ENCODE data around the gene TECR. TPM values are rescaled to one million over a fixed set of nuclear protein-coding genes. Genes with fewer than 3 reads are reported as not detected.
A peak's percentile ranks its signal among the peaks of the same experiment; 100 is the strongest.

Gene TECR, protein sequence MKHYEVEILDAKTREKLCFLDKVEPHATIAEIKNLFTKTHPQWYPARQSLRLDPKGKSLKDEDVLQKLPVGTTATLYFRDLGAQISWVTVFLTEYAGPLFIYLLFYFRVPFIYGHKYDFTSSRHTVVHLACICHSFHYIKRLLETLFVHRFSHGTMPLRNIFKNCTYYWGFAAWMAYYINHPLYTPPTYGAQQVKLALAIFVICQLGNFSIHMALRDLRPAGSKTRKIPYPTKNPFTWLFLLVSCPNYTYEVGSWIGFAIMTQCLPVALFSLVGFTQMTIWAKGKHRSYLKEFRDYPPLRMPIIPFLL
- 59.6 and 70.2 TPM in 2 replicates for polyA plus RNA-seq (2011; rRNA removed)
- 113 and 191 TPM in 2 replicates for polyA minus RNA-seq (2011; rRNA and poly(A)+ RNA removed)

DNA sequence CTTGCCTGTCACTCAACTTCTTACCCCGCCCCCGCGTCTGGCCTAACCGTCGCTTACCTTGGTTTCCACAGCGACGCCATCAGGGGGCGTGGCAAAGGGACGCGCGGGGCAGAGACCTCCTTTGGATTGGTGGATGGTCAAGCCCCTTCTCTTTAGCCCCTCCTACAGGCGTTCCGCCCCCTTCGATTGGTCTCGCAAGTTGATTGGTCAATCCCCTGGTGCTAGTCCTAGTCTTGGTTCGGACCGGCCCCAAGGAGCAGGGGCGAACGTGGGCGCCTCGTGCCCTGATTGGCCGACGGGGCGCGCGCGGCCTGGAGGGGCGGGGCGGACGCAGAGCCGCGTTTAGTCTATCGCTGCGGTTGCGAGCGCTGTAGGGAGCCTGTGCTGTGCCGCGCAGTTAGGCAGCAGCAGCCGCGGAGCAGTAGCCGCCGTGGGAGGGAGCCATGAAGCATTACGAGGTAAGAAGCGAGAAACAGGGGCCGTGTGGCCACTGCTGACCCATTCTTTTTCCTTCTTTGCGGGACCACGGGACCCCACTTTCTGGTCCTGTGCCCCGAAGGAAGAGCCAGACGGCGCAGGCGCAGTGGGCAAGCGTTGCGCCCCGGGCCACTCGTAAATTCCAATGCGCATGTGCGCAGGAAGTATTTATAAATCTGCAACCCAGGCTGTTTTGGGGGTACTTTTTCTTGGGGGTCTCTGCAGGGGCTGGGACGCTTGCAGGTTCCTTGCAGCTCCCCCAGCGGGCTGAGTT, at the start of gene TECR:
TECR (plus strand) TSS at position 341 of the 751 bp plus-strand sequence; CDS start at position 444, 103 bp downstream.
- Histone ChIP-seq H3K27me3 (ENCODE audit: control insufficient read depth, insufficient read depth, low read length) (no peaks in the 10 kb centered on the region), H3K9me3 (ENCODE audit: control insufficient read depth, insufficient read depth, low read length) (no peaks in the 10 kb centered on the region), H3K27ac (ENCODE audit: low read depth, low read length) (peak within 1 kb of the TSS; percentile 78), H3K4me3 (ENCODE audit: low read depth, low read length) (peak within 1 kb of the TSS; percentile 97)
- DNase-seq (ENCODE audit: low read depth, low spot score): peak; percentile 100
- ChIA-PET CTCF (no interaction called here), POLR2A (no interaction called here)
- TF ChIP-seq, protein P1, sequence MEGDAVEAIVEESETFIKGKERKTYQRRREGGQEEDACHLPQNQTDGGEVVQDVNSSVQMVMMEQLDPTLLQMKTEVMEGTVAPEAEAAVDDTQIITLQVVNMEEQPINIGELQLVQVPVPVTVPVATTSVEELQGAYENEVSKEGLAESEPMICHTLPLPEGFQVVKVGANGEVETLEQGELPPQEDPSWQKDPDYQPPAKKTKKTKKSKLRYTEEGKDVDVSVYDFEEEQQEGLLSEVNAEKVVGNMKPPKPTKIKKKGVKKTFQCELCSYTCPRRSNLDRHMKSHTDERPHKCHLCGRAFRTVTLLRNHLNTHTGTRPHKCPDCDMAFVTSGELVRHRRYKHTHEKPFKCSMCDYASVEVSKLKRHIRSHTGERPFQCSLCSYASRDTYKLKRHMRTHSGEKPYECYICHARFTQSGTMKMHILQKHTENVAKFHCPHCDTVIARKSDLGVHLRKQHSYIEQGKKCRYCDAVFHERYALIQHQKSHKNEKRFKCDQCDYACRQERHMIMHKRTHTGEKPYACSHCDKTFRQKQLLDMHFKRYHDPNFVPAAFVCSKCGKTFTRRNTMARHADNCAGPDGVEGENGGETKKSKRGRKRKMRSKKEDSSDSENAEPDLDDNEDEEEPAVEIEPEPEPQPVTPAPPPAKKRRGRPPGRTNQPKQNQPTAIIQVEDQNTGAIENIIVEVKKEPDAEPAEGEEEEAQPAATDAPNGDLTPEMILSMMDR (IDR thresholded peaks at IDR 0.05; ENCODE audit: low read depth, low read length): no peak

DNA sequence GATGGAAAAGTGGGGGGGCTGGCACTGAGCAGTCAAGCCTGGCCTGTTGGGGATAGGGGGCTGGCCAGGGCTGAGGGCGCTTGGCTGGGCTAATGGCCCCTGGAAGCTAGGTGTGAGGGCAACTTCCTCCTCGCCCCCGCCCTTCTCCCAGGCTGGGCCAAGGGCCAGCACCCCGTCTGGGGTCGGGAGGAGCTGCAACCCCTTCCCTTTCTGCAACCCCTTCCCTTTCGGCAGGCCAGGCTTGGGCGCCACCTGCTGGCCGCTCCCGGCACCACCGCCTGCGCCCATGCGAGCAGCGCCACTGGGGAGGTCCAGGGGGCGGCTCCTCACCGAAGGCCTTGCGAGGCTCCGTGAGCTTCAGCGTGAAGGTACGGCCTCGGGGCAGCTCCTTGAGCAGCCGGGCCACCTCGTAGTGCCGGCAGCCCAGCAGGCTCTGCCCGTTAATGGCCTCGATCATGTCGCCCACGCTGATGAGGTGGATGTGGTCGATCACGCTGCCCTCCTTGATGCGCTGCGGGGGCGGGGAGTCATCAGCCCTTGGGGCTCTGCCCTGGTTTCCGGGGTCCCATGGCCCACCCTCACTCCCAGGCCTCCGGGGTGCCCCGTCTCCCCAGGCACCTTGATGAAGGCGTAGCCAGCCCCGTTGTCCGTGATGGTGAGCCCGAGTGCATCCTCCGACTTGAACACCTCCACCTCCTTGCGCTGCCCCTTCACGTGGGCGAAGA, 49.3 kb upstream of the TECR start:
- CTCF ChIA-PET: interaction anchor here (0.6 to 3.7 kb wide), 22 partner anchors 8 to 618 kb away, joined by 3 to 32 read pairs (median 5); partner anchors contain the start of genes ASF1B, DDX39A, GIPC1 and PKN1
- POLR2A ChIA-PET: interaction anchor here (0.5 to 1.3 kb wide), 4 partner anchors 15 to 38 kb away, joined by 3 to 4 read pairs (median 4); partner anchors contain the start of genes DNAJB1 and GIPC1
- Histone ChIP-seq H3K4me3 (ENCODE audit: low read depth, low read length) (no peak overlapping the region), H3K9me3 (ENCODE audit: control insufficient read depth, insufficient read depth, low read length) (no peaks in the 10 kb centered on the region; the same call in 1 of the 2 replicates), H3K27me3 (ENCODE audit: control insufficient read depth, insufficient read depth, low read length) (no peaks in the 10 kb centered on the region), H3K27ac (ENCODE audit: low read depth, low read length) (peak overlapping the region; percentile 61)
- no peak for DNase-seq (ENCODE audit: low read depth, low spot score)
- TF ChIP-seq, protein P1 (IDR thresholded peaks at IDR 0.05; ENCODE audit: low read depth, low read length): peak; percentile 82

DNA sequence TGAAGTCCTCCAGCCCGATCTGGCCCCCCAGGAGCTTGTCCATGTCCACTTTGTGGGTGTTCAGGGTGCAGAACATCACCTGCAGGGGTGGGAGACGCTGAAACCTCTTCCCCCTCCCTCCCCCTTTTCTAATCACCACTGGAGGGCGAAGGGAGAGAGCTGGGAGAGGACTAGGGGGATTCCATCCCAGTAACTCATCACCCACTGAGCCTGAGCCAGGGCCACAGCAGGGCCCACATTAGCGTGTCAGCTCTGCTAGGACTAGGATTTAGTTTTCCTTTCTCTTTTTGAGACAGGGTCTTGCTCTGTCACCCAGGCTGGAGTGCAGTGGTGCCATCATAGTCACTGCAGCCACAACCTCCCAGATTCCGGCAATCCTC, 48.7 kb upstream of the TECR start:
- Histone ChIP-seq H3K9me3 (ENCODE audit: control insufficient read depth, insufficient read depth, low read length) (no peaks in the 10 kb centered on the region; the same call in 1 of the 2 replicates), H3K27ac (ENCODE audit: low read depth, low read length) (peak overlapping the region; percentile 61), H3K4me3 (ENCODE audit: low read depth, low read length) (no peak overlapping the region), H3K27me3 (ENCODE audit: control insufficient read depth, insufficient read depth, low read length) (no peaks in the 10 kb centered on the region)
- TF ChIP-seq, protein P1 (IDR thresholded peaks at IDR 0.05; ENCODE audit: low read depth, low read length): peak; percentile 28; the same call in 1 of the 2 replicates
- ChIA-PET CTCF (interaction anchor here (0.6 to 3.7 kb wide), 21 partner anchors 8 to 618 kb away, joined by 3 to 32 read pairs (median 6); partner anchors contain the start of genes ASF1B, GIPC1 and PKN1), POLR2A (interaction anchor here (0.5 to 1.3 kb wide), 4 partner anchors 14 to 38 kb away, joined by 3 to 4 read pairs (median 4); partner anchors contain the start of genes DNAJB1 and GIPC1)
- DNase-seq (ENCODE audit: low read depth, low spot score): peak; percentile 29

DNA sequence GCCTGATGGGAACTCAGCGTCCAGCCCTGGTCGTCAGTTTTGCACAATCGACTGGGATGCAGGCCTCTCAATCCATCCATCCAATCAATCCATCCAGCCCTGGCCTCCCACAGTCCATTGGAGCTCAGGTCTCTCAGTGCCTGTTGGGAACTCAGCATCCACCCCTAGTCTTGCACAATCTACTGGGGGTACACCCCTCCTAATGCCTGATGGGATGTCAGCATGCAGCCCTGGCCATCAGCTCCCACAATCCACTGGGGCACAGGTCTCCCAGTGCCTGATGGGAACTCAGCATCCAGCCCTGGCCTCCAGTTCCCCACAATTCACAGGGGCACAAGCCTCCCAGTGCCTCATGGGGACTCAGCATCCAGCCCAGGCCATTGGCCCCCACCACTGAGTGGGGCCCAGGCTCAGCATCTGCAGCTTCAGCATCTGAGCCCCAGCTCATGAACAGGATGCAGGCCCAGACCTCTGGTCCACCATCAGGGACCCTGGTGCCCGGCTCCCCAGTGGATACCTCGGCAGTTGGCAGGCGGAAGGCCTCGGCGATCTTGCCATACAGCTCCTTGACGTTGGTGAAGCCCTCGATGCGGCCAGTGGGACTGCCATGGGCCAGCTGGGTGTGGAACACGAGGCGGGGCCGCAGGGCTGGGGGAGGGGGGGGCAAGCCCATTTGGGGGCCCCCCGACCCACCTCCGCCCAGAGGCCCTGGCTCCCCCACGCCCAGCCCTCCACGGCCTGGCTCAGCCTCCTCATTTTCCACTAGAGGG, 47.0 kb upstream of the TECR start:
- DNase-seq (ENCODE audit: low read depth, low spot score): no peak
- TF ChIP-seq, protein P1 (IDR thresholded peaks at IDR 0.05; ENCODE audit: low read depth, low read length): no peak
- ChIA-PET POLR2A (no interaction called here), CTCF (interaction anchor here (3.7 kb wide), 1 partner anchor 10 kb away, joined by 22 read pairs; no protein-coding TSS in a partner anchor)
- H3K4me3 ChIP-seq (ENCODE audit: low read depth, low read length): no peak overlapping the region
- no peak overlapping the region for H3K27ac ChIP-seq (ENCODE audit: low read depth, low read length)
- no peaks in the 10 kb centered on the region for H3K27me3 ChIP-seq (ENCODE audit: control insufficient read depth, insufficient read depth, low read length)
- no peaks in the 10 kb centered on the region; the same call in 1 of the 2 replicates for H3K9me3 ChIP-seq (ENCODE audit: control insufficient read depth, insufficient read depth, low read length)

All from AG04450 (cell line).